ENCODE results near the gene COLGALT1.
"Not testable (repeated sequence)": the region's sequence is repeated elsewhere in the genome, so short reads cannot be mapped to it uniquely, and the experiment has no call there.

COLGALT1 gene

DNA sequence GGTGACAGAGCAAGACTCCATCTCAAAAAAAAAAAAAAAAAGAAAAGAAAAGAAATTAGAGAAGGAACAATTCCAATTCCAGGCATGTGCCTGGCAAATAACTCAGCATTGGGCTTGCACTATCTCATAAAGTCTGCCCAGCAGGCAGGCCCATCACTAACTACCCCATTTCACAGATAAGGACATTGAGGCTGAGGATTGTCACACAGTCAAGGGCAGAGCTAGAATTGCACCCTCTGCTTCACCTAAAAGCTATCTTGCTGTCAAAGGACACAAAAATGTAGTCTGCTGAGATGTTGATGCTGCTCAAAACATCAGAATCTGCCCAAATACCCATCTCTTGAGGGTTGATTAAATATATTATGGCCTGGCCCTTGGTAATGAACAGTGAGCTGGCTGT, 20.7 kb upstream of the COLGALT1 start:
- no peak for FAIRE-seq

GRCh38 chr19:17536955-17537354, 18.5 kb upstream of the COLGALT1 start:
- FAIRE-seq, result no peak

- FAIRE-seq, result no peak
These were observed 16.7 kb upstream of the COLGALT1 start for GRCh38 chr19:17538684-17539237.

DNA sequence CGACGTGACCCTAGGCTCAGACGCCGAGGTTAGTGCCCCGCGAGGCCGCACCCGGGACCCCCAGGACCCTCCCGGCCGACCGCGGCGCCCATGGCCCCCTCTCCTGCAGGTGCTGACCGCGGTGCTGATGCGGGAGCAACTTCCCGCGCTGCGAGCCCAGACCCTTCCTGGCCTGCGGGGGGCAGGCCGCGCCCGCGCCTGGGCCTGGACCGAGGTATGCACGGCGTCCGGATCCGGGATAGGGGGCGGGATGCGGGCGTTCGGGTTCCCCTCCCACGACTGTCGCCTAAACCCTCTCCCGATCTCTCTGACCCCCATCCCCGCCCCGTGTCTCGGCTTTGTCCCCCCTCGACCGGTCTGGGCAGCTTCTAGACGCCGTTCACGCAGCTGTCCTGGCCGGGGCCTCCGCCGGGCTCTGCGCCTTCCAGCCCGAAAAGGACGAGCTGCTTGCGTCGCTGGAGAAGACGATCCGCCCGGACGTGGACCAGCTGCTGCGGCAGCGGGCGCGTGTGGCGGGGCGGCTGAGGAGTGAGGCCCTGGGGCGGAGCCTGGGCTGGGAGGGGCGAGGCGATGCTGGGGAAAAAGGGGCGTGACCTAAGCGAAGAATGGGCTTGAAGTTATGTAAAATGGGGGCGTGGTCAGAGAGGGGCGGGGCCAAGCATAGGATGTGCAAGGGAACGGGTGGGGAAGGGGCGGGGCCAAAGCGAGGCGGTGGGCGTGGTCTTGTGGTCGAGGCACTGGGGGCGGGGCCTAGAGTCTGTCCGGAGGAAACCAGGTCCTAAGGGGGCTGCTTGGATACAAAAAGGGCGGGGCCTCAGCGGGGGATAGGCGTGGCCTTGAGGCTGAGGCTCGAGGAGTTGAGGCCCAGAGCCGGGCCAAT, 16.0 kb upstream of the COLGALT1 start:
- FAIRE-seq, result no peak

DNA sequence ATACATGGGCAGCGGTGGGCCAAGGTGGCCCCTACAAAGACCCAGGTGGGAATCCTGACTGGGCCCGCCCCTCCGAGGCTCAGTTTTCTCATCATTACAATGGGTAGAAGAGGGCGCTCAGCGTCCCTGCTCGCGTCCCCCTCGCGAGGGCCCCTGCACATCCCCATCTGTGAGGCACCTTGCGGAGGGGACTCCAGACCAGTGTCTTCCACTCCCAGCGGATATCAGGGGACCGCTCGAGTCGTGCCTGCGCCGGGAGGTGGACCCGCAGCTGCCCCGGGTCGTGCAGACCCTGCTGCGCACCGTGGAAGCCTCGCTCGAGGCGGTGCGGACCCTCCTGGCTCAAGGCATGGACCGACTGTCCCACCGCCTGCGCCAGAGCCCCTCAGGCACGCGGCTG, 15.3 kb upstream of the COLGALT1 start:
- no peak for FAIRE-seq

GRCh38 chr19:17541184-17541759, 14.2 kb upstream of the COLGALT1 start:
- FAIRE-seq, result no peak

DNA sequence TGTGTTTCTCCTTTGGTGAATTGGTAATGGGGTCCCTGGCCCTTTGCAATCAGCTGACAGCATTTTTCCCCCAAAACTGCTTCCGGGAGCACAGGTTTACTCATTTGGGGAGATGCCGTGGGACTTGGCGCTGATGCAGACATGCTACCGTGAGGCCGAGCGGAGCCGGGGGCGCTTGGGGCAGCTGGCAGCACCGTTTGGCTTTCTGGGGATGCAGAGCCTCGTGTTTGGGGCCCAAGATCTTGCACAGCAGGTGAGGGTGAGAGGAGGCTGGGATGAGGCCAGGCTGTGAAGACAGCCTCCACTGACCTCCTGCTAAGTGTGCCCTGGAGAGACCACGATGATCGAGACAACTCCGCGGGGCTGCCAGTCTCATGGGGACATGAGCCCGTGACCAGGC, 13.4 kb upstream of the COLGALT1 start:
- FAIRE-seq, result no peak

DNA sequence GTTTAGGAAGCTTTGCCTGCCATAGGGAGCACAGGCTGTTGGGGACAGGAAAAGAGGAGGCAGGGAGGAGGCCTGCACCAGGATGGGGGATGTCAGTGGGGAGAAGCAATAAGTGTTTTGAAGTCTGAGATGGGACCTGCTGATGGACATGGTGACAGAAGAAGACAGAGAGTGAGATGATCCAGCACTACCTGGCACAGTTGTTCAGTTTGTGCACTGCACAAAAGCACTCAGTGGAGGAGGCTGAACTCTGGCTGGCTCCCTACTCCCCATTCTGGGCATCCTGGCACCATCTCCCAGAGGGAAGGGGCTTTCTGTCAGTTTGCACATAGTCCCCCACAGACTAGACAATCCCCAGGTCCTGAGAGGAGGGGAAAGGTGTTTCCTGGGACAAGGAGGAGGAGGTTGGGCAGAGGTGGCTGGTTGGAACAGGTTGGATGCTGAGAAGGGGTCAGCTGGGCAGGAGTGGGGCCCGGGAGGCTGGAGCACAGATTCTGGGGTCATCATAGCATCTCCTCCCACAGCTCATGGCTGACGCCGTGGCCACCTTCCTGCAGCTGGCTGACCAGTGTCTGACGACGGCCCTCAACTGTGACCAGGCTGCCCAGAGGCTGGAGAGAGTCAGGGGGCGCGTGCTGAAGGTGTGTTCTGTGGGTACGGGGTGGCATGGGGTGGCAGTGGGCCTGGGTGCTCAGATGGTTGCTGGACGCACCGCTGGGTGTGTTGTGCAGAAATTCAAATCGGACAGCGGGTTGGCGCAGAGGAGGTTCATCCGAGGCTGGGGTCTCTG, 12.5 kb upstream of the COLGALT1 start:
- FAIRE-seq, result no peak

- no peak for FAIRE-seq
These were observed 11.5 kb upstream of the COLGALT1 start for GRCh38 chr19:17543986-17544385.

DNA sequence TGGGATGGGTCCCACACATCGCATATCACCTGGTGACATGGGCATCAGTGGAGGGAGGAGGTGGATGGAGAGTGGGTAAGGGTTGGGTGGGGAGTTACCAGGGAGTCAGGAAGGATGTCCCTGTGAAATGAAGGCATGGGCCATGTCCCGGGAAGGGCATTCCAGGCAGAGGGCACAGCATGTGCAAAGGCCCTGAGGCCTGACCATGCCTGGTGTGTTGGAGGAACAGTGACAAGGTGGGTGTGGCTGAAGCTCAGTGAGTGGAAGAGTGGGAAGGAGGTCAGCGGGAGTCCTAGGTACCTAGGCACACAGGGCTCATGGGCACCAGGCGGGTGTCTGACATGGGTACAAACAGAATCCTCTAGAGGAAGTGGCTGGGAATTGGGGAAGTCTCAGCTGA, 11.0 kb upstream of the COLGALT1 start:
- FAIRE-seq, result no peak

DNA sequence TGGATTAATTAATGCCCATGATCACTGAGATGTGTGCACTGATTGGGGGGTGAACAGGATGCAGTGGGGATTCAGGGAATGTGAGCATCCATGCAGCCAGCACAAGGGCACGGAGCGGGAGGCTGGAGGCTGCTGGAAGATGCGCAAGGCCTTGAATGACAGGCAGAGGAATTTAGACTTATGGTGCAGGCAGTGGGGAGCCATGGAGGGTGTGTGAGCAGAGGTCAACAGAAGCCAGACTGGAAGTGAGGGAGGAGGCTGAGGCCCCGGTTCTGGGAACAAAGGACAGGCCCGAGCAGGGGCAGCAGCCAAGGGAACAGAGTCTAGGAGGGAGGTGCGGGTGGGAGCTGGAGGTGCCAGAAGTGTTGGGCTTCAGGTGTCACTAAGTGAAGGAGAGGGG, 7.3 kb upstream of the COLGALT1 start:
- FAIRE-seq, result no peak

DNA sequence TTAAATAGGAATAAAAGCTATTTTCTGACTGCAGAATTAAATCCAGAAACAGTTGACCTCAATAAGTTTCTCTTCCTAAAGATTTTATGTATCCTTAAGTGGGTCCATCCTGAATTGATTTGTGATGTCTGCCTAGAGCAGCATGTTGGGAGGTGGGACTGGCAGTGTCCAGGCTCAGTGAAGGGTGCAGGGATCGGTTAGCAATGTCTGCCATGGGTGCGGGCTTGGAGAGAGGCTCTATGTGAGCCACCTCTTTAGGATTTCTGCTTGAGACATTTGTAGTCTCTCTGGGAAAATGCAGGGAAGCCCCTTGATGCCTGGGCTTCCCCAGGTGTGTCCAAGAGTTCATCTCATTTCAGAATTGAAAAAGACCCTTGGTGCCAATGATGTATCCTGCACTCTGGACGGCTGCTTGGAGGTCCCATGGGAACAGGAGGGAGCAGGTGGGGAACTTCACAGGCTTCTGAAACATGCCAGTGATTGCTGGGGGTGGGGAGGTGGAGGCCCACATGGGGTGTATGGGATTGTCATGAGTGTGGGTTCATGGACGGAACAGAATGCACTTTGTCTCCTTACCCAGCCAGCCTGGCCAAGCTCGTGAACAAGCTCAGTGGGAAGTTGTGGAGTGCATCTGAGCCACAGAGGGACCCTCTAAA, 6.2 kb upstream of the COLGALT1 start:
- FAIRE-seq, result no peak

DNA sequence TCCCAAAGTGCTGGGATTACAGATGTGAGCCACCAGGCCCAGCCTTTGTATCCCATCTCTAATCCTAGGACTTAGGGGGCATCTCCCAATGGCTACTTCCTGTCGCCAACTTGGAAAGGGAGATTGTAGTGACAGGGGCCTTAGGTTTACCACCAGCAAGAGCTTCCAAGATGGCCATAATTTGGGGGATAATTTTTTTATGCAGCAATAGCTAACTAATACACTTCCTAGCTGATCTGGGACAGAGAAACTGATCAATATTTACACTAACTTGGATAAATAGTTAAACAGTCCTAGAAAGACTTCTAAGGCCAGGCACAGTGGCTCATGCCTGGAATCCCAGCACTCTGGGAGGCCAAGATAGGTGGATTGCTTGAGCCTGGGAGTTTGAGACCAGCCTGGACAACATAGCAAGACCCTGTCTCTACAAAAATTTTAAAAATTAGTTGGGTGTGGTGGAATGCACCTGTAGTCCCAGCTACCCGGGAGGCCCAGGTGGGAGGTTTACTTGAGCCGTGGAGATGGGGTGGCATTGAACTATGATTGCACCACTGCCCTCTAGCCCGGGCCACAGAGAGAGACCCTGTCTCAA, 5.3 kb upstream of the COLGALT1 start:
- no peak for FAIRE-seq

GRCh38 chr19:17552735-17553134, 2.7 kb upstream of the COLGALT1 start:
- FAIRE-seq, result not testable (repeated sequence)

- FAIRE-seq, result no peak
These were observed 2.2 kb upstream of the COLGALT1 start for GRCh38 chr19:17553256-17553655.

DNA sequence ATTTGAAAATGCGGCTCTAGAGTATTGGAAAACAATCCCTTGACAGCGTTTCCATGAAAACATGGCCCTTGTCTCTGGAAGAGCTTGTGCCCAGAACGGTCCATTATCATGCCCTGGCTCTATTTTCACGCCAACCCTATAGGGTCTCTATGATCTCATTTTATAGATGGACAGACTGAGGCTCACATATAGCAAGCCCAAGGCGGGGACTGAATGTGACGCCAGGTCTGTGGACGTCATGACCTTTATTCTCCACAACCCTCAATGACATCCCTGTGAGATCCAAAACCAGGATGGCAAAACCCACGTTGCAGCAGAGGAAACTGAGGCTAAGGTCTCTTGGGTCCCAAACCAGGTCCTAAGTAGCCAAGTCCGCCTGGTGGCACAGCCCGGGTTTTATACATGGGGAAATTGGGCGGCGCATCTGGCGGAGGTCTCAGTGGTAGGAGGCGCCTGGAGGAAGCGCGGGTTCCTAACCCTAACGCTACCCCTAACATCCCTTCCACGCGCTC, 425 bp upstream of the COLGALT1 start:
- FAIRE-seq, result no peak

GRCh38 chr19:17555929-17556813, 722 bp downstream of the COLGALT1 start:
- FAIRE-seq, result no peak

GRCh38 chr19:17556995-17557394, 1.5 kb downstream of the COLGALT1 start:
- FAIRE-seq, result no peak

- FAIRE-seq, result no peak
These were observed 2.0 kb downstream of the COLGALT1 start for GRCh38 chr19:17557466-17557865.

GRCh38 chr19:17560205-17560595, 4.8 kb downstream of the COLGALT1 start:
- no peak for FAIRE-seq

DNA sequence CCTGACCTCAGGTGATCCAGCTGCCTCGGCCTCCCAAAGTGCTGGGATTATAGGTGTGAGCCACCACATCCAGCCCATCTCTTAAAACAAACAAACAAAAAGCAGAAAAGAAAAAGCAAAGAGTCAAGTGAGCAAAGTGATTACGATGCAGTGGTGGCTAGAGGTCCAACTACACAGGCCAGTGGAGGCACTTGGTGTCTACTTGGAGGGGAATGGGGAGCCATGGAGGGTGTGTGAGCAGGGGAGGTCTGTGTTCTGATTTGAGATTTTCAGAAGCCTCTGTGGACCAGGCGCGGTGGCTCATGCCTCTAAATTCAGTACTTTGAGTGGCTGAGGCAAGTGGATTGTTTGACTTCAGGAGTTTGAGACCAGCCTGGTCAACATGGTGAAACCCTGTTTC, 6.6 kb downstream of the COLGALT1 start:
- no peak for FAIRE-seq

All from islet of Langerhans (tissue), 1 donor.